HCT116 (cell line): ENCODE measurements around the gene APOLD1.

Source experiments
- CEBPB ChIP-seq: IDR thresholded peaks from 2 replicates; pipeline ENCODE4 v1.6.1; 2012; ENCODE audit warnings: low read depth
- EZH2 ChIP-seq: fragments of 200-600 bp; sonication (generic); IDR thresholded peaks from 2 replicates; pipeline ENCODE4 v1.6.1; 2017; ENCODE audit warnings: antibody characterized with exemption, mixed run types
- EZH2phosphoT487 ChIP-seq: fragments of 200-600 bp; IDR thresholded peaks from 2 replicates; pipeline ENCODE4 v1.6.1; 2018; ENCODE audit warnings: antibody characterized with exemption, borderline replicate concordance
- POLR2A ChIP-seq: IDR thresholded peaks from 2 replicates; pipeline ENCODE4 v1.7.0; 2011; ENCODE audit warnings: borderline replicate concordance; ENCODE audit not compliant: insufficient read depth, insufficient read length; ENCODE audit errors: extremely low read depth
- POLR2AphosphoS5 ChIP-seq: IDR thresholded peaks from 2 replicates; pipeline ENCODE4 v1.6.1; 2011; ENCODE audit warnings: mild to moderate bottlenecking, low read depth, low read length, moderate library complexity
- SIN3A ChIP-seq: IDR thresholded peaks from 2 replicates; pipeline ENCODE4 v1.6.1; 2012; ENCODE audit warnings: low read depth
- SRF ChIP-seq: IDR thresholded peaks from 2 replicates; pipeline ENCODE4 v1.6.1; 2012; ENCODE audit warnings: low read depth
- TF ChIP-seq, protein P1 (sequence below), 3 experiments: fragments of 200-600 bp in 1 of 3; sonication (generic) in 1 of 3; IDR thresholded peaks in 2 of 3; conservative IDR thresholded peaks in 1 of 3; 2 replicates each; pipeline ENCODE4 v1.5.1; 2012 to 2017; ENCODE audit warnings: low read depth in 2 of 3, low read length in 2 of 3, antibody characterized with exemption in 1 of 3, borderline replicate concordance in 1 of 3, control low read depth in 1 of 3, mild to moderate bottlenecking in 1 of 3, mixed read lengths in 1 of 3, mixed run types in 1 of 3, moderate library complexity in 1 of 3; ENCODE audit not compliant: insufficient read depth in 1 of 3
- TF ChIP-seq, protein P2 (sequence below): IDR thresholded peaks from 2 replicates; pipeline ENCODE4 v1.6.1; 2011; ENCODE audit warnings: mild to moderate bottlenecking, low read length, moderate library complexity; ENCODE audit not compliant: insufficient replicate concordance; ENCODE audit errors: extremely low read depth
- TF ChIP-seq, protein P3 (sequence below): IDR thresholded peaks from 2 replicates; pipeline ENCODE4 v1.6.1; 2012

- TF ChIP-seq, protein P1, sequence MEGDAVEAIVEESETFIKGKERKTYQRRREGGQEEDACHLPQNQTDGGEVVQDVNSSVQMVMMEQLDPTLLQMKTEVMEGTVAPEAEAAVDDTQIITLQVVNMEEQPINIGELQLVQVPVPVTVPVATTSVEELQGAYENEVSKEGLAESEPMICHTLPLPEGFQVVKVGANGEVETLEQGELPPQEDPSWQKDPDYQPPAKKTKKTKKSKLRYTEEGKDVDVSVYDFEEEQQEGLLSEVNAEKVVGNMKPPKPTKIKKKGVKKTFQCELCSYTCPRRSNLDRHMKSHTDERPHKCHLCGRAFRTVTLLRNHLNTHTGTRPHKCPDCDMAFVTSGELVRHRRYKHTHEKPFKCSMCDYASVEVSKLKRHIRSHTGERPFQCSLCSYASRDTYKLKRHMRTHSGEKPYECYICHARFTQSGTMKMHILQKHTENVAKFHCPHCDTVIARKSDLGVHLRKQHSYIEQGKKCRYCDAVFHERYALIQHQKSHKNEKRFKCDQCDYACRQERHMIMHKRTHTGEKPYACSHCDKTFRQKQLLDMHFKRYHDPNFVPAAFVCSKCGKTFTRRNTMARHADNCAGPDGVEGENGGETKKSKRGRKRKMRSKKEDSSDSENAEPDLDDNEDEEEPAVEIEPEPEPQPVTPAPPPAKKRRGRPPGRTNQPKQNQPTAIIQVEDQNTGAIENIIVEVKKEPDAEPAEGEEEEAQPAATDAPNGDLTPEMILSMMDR (IDR thresholded peaks at IDR 0.05 in 2 of 3, conservative IDR thresholded peaks at IDR 0.05 in 1 of 3; ENCODE audit: borderline replicate concordance in 1 of 3, insufficient read depth in 1 of 3, low read depth in 2 of 3, low read length in 2 of 3), result no peak
- TF ChIP-seq POLR2AphosphoS5 (no peak), POLR2A (no peak), EZH2 (no peak), EZH2phosphoT487 (no peak), SIN3A (no peak), SRF (no peak), CEBPB (no peak)
- TF ChIP-seq, protein P2, sequence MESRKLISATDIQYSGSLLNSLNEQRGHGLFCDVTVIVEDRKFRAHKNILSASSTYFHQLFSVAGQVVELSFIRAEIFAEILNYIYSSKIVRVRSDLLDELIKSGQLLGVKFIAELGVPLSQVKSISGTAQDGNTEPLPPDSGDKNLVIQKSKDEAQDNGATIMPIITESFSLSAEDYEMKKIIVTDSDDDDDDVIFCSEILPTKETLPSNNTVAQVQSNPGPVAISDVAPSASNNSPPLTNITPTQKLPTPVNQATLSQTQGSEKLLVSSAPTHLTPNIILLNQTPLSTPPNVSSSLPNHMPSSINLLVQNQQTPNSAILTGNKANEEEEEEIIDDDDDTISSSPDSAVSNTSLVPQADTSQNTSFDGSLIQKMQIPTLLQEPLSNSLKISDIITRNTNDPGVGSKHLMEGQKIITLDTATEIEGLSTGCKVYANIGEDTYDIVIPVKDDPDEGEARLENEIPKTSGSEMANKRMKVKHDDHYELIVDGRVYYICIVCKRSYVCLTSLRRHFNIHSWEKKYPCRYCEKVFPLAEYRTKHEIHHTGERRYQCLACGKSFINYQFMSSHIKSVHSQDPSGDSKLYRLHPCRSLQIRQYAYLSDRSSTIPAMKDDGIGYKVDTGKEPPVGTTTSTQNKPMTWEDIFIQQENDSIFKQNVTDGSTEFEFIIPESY, result no peak
- TF ChIP-seq, protein P3, sequence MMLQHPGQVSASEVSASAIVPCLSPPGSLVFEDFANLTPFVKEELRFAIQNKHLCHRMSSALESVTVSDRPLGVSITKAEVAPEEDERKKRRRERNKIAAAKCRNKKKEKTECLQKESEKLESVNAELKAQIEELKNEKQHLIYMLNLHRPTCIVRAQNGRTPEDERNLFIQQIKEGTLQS, result no peak
Observed at GRCh38 chr12:12790956-12791355, 5.5 kb downstream of the APOLD1 start.
